ENCODE results near the gene SLC43A2.
A peak's percentile ranks its signal among the peaks of the same experiment; 100 is the strongest.

SLC43A2 gene

DNA sequence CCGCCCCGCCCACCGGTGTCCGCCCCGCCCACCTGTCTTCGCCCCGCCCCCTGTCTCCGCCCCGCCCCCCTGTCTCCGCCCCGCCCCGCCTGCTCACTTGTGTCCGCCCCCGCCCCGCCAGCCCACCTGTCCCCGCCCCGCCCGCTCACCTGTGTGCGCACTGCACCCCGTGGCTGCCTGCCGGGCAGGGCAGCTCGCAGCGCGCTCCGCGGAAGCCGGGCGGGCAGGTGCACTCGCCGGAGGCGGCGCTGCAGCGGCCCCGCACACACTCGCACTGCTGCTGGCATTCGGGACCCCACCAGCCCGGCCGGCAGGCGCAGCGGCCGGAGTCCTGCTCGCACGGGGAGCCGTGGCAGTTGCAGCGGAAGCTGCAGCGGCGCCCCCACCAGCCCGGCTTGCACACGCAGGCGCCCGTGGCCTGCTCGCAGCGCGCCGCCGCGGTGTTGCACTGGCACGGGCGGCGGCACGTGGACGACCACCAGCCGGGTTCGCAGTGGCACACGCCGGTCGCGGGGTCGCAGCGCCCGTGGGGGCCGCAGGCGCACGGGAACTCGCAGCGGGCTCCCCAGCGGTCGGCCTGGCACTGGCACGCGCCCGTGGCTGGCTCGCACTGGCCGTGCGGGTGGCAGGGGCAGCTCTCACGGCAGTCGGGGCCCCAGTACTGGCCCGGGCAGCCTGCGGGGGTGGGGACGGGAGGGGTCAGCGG is 14.8 kb upstream of the SLC43A2 start:
- DNase-seq = peak; percentile 51

DNA sequence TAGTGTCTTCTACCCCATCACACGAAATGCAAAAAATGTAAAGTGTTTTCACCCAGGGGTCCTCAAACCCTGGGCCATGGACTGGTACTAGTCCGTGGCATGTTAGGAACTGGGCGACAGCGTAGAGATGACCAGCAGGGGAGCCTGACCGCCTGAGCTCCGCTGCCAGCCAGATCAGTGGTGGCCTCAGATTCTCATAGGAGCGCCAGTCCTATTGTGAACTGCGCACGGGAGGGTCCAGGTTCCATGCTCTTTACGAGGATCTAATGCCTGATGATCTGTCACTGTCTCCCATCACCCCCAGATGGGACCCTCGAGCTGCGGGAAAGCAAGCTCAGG is 12.4 kb upstream of the SLC43A2 start:
- no peak for DNase-seq

DNA sequence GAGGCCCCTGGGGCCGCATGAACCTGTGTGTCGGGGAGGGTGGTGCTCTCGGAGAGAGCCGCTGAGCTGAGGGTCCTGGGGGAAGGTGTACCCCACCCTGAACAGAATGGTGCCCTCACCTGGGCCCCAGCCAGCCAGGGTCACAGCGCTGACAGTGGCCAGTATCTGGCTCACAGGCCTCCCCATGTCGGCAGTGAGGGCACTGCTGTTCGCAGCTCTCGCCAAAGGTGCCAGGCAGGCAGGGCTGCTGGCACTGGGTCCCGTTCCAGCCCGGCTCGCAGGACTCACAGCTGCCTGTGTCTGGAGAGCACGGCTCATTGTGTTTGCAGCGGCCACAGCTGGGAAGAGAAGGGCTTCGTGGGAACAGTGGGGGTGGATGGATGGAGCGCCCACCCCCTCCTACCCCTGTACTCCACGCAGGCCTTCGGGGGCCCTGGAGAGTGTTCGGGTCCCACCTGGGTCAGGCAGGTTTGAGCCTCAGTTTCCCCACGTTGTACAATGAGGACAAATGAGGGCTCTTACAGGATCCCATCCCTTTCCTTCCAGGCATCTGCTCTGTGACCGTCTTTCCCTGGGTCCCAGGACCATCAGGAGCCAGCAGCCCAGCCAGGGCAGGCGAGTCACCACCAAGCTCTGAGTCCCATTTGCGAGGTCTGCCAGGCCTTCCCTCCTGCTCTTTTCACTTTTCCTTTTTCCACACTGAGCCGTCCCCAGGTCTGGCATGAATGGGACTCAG is 11.9 kb upstream of the SLC43A2 start:
- DNase-seq = no peak

DNA sequence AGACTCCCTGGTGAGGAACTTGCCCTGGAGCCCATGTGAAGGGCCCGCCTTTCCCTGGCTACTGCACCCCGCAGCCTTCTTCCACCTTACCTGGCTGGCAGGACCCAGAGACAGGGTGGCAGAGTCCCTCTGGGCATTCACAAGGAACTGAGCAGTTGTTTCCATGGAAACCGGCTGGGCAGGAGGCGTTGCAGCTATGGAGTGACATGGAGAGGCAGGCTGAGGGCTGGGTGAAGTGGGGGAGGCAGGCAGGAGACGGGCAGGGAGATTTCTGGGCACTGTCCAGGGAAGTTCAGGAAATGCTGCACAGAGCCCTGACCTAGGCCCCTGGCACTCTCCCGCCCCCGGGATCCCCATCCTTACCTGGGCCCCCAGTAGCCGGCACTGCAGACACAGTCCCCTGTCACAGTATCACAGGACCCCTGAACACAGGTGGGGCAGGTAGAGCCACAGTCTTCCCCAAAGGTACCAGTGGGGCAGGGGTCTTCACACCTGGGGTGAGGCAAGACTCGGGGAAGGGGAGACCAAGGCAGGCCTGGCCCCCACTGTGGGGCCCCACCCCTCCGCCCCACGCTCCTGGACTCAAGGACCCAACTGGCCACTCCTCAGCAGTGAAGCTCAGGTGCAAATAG is 11.0 kb upstream of the SLC43A2 start:
- no peak for DNase-seq

DNA sequence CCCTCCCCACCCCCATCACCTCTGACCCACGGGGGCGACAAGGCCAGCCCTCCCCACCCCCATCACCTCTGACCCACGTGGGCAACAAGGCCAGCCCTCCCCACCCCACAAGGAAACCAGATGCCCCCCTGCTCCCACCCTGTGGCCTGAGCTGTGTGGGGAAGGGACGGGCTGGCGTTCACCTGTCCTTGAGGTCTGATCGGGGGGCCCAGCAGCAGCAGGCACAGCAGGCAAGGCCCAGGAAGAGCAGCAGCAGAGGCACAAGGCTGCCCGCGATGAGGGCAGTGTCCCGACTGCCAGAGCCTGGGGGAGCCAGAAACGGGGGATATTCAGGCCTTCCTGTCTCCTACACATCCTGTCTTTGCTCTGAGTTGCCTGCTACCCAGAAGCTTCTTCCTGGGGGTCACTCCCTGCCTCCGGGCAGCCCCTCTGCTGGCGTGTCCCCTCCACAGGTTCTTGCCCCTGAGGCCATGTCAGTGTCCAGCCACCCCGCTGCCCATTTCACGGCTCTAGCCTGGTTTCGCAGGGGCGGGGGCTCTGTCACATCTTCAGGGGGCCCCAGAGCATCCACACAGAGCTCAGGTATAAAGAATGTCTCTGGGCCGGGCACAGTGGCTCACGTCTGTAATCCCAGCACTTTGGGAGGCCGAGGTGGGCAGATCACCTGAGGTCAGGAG is 10.1 kb upstream of the SLC43A2 start:
- DNase-seq = no peak

DNA sequence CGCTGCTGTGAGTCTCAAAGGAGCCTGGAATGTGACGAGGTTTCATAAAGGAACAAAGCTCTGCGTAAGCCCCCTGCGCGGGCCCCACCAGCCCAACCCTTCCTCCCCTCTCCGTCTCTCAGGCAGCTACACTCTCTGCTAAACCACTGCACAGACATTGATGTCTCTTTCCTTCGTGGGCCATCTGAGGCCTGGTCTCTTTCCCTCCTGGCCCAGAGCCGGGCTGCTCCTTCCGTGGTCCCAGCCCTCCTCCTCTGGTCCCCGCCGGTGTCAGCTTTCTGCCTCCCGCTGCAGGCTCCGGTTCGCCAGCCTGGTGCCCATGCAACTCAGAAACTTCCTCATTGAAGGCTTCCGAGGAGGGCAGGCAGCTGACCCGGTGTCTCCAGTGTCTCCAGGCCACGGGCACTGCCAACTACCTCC is 9.5 kb upstream of the SLC43A2 start:
- no peak for DNase-seq

DNA sequence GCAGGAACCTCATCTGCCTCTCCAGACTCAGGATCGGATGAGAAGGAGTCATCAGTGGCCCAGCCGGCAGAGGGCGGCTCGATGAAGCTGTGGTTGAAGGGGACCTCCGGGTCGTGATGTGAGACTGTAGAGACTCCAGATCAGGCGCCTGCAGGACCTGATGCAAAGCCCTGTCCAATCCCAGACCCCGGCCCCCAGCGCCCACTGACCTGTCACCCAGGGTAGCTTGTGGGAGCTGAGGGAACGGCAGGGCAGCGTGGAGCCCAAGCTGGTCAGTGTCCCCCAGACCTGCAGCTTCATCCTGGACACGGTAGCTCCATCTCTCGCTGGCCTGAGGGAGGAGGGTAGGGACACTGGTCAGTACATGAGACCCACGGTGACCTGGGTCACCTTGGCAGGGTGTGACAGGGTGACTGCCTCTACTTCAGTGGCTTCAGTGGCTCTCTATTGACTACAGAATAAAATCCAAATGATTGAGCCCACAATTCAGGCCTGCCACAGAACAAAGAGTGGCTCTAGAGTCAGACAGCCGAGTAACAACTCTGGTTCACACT is 8.2 kb upstream of the SLC43A2 start:
- no peak for DNase-seq

DNA sequence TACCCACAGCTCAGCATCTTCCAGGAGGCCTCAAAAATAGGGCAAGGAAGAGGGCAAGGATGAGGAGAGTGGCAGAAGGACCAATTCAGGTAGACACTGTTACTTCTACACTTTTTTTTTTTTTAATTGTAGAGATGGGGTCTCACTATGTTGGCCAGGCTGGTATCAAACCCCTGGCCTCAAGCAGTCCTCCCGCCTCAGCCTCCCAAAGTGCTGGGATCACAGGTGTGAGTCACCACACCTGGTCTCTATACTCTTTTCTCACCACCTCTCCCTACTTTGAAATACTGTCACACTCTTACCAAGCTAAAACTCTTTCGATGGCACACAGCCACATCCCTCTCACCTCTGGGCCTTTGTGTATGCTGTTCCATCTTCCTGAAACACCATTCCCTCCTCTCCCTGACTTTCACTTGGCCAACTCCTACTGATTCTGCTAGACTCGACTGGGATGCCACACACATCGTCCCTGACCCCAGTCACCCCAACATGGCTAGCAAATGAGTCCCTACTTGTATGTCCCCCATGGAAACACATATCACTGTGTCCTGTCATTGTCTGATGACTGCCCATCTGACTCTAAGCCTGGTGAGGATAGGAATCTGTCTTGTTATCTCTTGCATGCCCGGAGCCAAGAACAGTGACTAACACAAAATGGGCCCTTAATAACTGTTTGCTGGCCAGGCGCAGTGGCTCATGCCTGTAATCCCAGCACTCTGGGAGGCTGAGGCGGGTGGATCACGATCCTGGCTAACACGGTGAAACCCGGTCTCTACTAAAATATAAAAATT is 7.2 kb upstream of the SLC43A2 start:
- DNase-seq = no peak

DNA sequence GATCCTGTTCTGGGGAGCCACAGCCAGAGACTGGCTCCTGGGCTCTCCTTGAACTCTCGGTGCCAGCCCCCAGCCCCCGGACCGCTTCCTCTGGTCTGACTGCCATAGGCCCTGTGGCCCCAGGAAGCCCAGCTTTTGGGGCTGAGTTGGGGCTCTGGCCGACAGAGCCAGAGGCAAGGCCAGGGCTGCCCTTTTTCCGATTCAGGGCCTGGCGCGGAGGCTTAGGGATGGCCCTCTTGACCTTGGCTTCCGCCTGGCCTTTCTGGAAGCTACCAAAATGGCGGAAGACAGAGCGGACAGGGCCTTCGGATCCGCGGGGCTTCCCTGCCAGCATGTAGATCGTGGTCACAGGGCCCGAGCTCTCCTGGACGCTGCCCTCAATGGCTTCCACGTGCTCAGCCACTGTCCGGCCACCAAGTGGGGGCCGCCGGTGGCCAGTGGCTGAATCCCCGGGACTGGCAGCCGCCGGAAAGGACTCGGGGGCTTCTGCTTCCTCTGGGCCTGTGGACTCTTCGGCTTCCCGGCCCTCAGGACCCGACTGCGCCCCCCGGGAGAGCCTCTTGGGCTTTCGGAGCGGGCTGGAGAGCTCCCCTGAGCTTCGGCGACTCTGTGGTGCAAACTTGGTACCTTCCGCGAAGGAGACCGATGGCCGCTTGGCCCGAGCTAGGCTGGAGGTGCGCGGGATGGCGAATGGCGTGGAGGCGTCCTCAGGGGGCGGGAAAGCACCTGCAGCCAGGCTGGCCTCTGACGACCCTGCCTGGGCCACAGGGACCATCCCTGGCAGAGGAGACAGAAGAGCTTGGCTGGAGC is 6.4 kb upstream of the SLC43A2 start:
- no peak for DNase-seq

DNA sequence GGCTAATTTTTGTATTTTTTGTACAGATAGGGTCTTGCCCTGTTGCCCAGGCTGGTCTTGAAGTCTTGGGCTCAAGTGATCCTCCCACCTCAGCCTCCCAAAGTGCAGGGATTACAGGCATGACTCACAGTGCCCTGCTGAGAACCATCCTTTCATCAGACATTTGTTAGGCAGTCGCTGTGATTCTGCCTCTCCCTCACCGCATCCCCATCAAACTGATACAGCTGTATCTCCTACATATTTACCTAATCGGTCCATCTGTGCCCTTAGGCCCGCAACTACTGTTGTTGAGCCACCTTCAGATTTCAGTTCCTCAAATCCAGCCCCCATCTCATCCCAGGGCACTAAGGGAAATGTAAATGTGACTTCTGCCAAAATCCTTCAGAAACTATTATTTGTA is 2.0 kb upstream of the SLC43A2 start:
- no peak for DNase-seq

DNA sequence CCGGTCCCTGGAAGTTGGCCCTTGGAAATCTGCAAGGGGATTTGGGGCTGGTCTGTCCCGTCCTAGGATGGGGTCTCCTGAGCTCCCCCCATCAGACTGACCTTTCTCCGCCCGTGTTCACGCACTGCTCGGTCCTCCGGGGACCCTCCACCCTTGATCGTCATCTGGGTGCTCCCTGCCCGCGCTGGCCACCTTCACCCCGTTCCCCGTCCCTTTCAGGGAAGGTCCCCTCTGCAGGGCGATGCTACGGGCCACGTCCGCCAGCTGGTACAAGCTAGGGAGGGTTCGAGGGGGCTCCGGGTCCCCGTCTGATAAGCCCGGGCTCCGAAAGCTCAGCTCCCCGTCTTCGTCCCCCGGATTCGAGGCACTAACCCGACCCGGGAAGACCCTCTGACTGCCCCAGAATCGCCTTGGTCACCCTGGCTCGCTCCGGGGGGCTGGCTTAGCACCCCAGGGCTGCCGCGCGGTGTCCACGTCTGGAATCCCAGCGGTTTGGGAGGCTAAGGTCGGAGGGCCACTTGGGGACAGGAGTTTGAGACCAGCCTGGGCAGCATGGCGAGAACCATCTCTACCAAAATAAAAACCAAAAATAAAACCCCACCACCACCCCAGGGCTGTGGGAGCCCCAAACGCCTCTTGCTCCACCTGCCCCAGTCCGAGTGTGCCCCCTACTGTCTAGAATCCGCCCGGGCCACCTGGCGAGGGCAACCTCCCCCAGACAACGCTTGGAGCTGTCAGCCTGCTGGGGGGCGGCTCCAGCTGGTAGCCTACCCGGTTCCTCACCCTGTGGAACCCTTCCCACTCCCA is 1.1 kb upstream of the SLC43A2 start:
- DNase-seq = peak; percentile 84

DNA sequence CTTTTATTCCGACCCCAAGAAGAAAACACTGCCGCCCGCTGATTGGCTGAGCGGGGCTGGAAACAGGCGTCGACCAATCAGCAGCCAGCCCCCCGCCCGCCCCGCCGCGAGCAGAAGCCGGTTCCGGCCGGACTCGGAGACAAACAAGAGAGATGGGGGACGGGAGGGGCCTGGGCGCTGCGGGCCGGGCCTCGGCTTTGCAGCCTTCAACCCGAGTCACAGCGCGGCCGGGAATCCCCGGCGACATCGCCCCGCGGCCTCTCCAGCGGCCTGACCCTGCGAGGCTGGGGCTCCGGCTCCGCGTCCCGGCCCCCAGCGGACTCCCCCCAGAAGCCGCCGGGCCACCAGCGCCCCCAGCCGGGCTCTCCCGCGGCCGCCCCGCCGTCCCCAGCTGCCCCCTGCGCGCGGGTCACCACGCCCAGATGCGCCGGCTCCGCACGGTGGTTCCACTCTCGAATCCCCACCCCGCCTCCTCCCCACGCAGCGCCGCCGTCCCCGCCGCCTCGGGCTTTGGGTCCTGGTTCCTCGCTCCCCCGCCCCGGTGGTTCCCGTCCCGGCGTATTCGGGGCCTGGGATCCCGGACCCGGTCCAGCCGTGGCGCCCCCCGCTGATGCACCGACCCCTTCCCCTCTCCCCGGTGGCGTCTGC is 346 bp upstream of the SLC43A2 start:
- peak; percentile 90 for DNase-seq

DNA sequence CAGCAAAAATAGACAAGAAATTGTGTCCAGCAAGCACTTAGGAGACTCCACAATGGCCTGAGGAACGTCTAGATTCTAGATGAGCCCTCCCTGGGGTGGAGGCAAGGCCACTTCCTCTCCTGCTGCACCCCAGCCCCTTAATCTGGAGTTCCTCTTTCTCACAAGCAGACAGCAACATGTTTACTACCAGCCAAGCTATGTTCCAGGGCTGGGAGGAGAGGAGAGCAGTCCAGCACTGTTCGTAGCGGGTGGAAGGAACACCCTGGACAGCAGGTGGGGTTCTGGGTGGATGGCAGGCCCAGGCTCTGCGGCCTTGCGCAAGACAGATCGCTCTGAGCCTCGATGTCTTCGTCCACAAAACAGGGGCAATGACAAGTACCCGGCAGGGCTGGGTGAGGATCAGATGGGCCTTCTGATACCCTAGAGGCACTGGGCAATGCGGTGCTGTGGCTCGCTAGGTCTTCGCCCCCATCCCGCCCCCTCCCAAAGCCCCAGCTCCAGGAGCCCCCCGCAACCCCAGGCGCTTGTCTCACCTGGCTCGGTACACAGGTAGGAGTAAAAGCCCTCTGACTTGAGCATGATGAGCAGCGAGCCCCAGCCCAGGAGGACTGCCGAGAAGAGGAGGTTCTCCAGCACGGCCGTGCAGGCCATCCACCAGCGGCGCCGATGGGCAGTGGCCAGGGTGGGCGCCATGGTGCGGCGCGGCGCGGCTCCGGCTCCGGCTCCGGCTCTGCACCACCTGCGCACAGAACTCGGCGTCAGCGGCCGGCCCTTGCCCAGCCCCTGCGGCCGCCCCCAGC is 1.3 kb downstream of the SLC43A2 start:
- DNase-seq = no peak

DNA sequence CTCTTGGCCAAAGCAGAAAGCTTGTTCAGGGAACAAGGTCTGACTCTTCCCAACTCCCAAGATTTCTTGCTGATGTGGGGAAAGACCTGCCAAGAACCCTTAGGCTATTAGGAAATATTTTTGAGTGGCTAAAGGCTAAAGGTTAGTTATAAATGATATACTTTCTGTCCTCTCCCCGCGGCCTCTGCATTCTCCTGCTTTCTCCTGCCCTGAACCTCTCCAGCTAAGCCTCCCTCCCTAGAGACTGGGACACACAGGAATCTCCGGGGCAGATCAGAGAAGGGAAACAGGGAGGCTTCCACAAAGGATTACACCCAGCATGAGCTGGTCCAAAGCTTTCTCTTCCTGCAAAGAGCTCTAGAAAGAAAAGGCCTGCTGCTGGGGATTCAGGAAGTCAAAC is 2.3 kb downstream of the SLC43A2 start:
- DNase-seq = no peak

DNA sequence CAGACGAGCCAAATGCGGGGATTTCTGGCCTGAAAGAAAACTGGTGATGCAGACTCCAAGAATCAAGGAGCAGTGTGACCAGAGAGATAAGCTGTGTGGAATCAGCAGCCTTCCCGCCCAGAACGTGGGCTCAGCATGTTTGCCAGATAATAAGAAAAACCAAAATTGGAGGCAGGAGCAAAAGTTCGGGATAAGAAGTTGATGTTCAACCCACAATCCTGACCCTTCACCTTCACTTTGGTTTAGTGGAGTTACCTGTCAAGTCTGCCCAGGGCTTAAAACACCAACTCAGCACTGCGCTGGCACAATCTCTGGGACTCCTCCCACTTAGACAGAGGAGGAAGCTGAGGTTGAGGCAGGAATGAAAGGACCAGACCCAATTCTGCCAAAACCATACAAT is 3.1 kb downstream of the SLC43A2 start:
- DNase-seq = no peak

DNA sequence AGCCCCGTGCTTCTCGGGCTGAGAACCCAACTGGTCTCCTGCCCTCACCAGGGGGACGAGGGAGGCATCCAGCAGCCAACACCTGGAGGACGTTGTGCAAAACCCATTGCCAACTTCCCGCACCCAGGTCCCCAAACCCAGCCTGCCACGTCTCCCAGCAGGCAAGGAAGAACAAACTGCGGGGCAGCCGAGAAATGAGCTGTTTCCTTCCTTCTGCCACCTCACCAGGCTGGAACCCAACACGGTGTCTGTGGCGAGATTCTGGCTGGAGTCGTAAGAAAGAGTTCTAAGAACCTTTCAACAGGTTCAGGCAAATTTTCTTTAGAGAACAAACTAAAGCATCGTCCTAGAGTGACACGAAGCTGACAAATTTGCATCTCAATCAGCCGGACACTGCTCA is 3.6 kb downstream of the SLC43A2 start:
- DNase-seq = no peak

DNA sequence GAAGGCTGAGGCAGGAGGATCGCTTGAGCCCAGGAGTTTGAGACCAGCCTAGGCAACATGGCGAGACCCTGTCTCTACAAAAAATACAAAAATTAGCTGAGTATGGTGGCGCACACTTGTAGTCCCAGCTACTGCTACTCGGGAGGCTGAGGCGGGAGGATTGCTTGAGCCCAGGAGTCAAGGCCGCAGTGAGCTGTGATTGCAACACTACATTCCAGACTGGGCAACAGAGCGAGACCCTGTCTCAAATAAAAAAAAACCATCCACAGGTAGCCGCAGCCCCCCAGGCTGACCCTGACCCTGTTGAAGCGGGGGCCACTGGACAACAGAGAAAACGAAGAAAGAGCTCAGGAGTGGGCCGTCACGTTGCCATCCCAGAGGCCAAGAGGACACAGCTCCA is 4.0 kb downstream of the SLC43A2 start:
- DNase-seq = no peak

DNA sequence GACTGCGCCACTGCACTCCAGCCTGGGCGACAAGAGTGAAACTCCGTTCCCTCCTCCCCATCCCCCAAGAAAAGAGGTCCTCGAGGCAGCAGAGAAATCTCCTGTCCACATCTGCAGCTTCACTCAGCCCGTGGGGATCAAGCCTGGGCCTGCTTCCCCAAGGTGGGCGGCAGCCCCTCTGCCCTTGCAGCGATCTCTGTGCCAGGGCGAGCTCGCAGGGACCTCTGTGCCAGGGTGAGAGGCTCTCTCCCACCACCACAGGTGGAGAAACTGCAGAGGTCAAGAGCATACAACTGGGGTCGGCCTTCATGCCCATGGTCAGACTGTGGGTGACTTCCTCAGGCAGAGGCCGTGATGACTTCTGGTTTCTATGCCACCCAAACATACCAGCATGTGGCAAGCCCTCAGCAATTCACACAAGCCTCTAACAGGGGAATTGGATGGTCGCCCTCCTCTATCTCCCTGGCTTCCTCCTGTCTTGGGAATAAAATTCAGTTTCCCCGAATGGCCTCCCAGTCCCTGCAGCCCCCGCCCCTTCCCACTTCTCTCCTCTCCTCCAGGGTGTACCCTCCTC is 5.5 kb downstream of the SLC43A2 start:
- no peak for DNase-seq

Measured in stimulated activated CD4-positive, alpha-beta T cell treated with anti-CD3 and anti-CD28 coated beads, Interleukin-4, amount 100 ng/mL, for 24 hours (primary cell).